Measurements from ENCODE around the gene CYP2W1. TPM values are rescaled to one million over a fixed set of nuclear protein-coding genes. Genes with fewer than 3 reads are reported as not detected.

CYP2W1 gene
- total and polyA plus RNA-seq, 4 donors = 0.05 to 8.1 TPM; not detected in 2

DNA sequence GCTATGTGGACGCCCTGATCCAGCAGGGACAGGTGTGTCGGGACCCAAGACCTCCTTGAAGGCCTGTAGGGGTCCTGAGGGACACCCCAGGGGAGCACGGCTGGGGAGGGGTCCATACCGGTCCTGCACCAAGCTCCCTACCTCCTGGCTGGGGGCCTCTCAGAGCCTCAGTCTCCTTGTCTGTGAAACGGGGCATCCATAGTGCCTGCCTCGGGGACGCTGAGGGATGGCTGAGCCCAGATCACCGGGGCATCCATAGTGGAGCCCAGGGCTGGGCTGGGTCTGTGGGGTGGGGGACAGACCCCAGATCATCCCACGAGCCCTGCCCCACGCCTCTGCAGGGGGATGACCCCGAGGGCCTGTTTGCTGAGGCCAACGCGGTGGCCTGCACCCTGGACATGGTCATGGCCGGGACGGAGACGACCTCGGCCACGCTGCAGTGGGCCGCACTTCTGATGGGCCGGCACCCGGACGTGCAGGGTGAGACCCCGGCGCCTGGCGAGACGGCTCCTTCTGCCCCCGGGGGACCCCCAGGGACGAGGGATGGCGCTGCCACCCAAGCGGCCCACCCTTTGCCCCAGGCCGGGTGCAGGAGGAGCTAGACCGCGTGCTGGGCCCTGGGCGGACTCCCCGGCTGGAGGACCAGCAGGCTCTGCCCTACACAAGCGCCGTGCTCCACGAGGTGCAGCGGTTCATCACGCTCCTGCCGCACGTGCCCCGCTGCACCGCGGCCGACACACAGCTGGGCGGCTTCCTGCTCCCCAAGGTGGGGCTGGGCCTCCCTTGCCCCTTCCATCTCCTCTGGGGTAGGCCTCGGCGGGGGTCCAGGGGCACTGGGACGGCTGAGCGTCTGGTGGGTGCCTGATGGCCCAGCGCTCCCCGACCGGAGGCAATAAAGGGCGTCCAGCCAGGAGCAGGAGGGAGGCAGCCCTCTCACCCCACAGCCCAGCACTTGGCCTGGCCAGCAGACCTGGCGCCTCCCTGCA lies 4.1 kb downstream of the CYP2W1 start:
- Histone ChIP-seq H3K36me3 (ENCODE audit: control insufficient read depth in 4 of 4, insufficient read depth in 4 of 4, low read length in 4 of 4) (no peaks in the 10 kb centered on the region), H3K9me3 (ENCODE audit: control insufficient read depth in 4 of 4, insufficient read depth in 3 of 4, low read length in 3 of 4) (no peaks in the 10 kb centered on the region), H3K27ac (ENCODE audit: low read depth in 1 of 2, low read length in 1 of 2) (no peak overlapping the region), H3K27me3 (ENCODE audit: control insufficient read depth in 3 of 3, insufficient read depth in 3 of 3, low read length in 2 of 3) (no peaks in the 10 kb centered on the region), H3K9ac (ENCODE audit: insufficient read depth in 1 of 2, low read length in 2 of 2) (no peak overlapping the region), H3K4me3 (no peak overlapping the region), H3K4me1 (ENCODE audit: control insufficient read depth in 5 of 5, insufficient read depth in 5 of 5, low read length in 5 of 5) (peaks cover 0 to 21% (median 0%) of the 10 kb centered on the region in 5 donors)
- TF ChIP-seq, protein P1, sequence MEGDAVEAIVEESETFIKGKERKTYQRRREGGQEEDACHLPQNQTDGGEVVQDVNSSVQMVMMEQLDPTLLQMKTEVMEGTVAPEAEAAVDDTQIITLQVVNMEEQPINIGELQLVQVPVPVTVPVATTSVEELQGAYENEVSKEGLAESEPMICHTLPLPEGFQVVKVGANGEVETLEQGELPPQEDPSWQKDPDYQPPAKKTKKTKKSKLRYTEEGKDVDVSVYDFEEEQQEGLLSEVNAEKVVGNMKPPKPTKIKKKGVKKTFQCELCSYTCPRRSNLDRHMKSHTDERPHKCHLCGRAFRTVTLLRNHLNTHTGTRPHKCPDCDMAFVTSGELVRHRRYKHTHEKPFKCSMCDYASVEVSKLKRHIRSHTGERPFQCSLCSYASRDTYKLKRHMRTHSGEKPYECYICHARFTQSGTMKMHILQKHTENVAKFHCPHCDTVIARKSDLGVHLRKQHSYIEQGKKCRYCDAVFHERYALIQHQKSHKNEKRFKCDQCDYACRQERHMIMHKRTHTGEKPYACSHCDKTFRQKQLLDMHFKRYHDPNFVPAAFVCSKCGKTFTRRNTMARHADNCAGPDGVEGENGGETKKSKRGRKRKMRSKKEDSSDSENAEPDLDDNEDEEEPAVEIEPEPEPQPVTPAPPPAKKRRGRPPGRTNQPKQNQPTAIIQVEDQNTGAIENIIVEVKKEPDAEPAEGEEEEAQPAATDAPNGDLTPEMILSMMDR (IDR thresholded peaks at IDR 0.05; ENCODE audit: control extremely low read depth, extremely low read depth) = no peak
- DNase-seq = no peak
- 85 to 90% methylated on average over 55 to 56 of the region's 56 CpGs for WGBS, 2 donors
- no peak for ATAC-seq (ENCODE audit: insufficient read depth, low FRiP score)

DNA sequence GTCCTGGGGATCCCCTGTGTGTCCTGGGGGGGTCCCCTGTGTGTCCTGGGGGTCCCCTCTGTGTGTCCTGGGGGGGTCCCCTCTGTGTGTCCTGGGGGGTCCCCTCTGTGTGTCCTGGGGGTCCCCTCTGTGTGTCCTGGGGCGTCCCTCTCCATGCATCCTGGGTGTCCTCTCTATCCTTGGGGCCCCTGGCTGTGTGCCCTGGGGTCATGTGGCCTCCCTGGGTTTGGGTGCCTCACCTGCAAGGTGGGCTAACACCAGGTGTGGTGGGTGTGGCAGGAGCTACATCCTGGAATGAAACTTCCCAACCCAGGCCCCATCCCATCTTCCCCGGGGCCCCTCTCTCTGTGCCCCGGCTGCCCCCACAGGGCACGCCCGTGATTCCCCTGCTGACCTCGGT lies 4.9 kb downstream of the CYP2W1 start:
- Histone ChIP-seq H3K4me3 (no peak overlapping the region), H3K27me3 (ENCODE audit: control insufficient read depth in 3 of 3, insufficient read depth in 3 of 3, low read length in 2 of 3) (no peaks in the 10 kb centered on the region), H3K9me3 (ENCODE audit: control insufficient read depth in 4 of 4, insufficient read depth in 3 of 4, low read length in 3 of 4) (no peaks in the 10 kb centered on the region), H3K4me1 (ENCODE audit: control insufficient read depth in 5 of 5, insufficient read depth in 5 of 5, low read length in 5 of 5) (peaks cover 0 to 17% (median 0%) of the 10 kb centered on the region in 5 donors), H3K27ac (ENCODE audit: low read depth in 1 of 2, low read length in 1 of 2) (no peak overlapping the region), H3K9ac (ENCODE audit: insufficient read depth in 1 of 2, low read length in 2 of 2) (no peak overlapping the region), H3K36me3 (ENCODE audit: control insufficient read depth in 4 of 4, insufficient read depth in 4 of 4, low read length in 4 of 4) (no peaks in the 10 kb centered on the region)
- DNase-seq (no peak), ATAC-seq (ENCODE audit: insufficient read depth, low FRiP score) (no peak)
- TF ChIP-seq, protein P1 (IDR thresholded peaks at IDR 0.05; ENCODE audit: control extremely low read depth, extremely low read depth) = no peak
- WGBS, 2 donors = 35 to 47% methylated on average over 6 of the region's 6 CpGs

DNA sequence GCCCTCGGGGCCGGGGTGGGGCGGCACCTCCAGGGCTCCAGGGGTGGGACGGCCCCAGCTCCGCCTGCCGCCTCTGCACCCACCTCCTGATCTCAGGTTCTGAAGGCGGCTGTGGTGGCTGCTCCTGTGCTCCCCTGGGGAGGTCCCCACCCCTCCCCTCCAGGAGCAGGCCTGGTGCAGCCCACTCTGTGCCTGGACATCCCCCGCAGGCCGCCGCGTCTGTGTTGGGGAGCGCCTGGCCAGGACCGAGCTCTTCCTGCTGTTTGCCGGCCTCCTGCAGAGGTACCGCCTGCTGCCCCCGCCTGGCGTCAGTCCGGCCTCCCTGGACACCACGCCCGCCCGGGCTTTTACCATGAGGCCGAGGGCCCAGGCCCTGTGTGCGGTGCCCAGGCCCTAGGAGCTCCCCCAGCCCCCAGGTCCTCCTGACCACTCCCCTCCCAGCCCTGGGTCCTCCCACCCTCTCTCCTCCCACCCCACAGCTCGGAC lies 5.5 kb downstream of the CYP2W1 start:
- ATAC-seq (ENCODE audit: insufficient read depth, low FRiP score) (no peak), DNase-seq (no peak)
- TF ChIP-seq, protein P1 (IDR thresholded peaks at IDR 0.05; ENCODE audit: control extremely low read depth, extremely low read depth) = no peak
- Histone ChIP-seq H3K27me3 (ENCODE audit: control insufficient read depth in 3 of 3, insufficient read depth in 3 of 3, low read length in 2 of 3) (no peaks in the 10 kb centered on the region), H3K9ac (ENCODE audit: insufficient read depth in 1 of 2, low read length in 2 of 2) (no peak overlapping the region), H3K27ac (ENCODE audit: low read depth in 1 of 2, low read length in 1 of 2) (no peak overlapping the region), H3K9me3 (ENCODE audit: control insufficient read depth in 4 of 4, insufficient read depth in 3 of 4, low read length in 3 of 4) (no peaks in the 10 kb centered on the region), H3K36me3 (ENCODE audit: control insufficient read depth in 4 of 4, insufficient read depth in 4 of 4, low read length in 4 of 4) (no peaks in the 10 kb centered on the region), H3K4me1 (ENCODE audit: control insufficient read depth in 5 of 5, insufficient read depth in 5 of 5, low read length in 5 of 5) (peaks cover 0 to 20% (median under 1%) of the 10 kb centered on the region in 5 donors), H3K4me3 (no peak overlapping the region)
- 13 to 26% methylated on average over 16 to 24 of the region's 24 CpGs for WGBS, 2 donors
